ENCODE data around the gene URAD.
"Not testable (repeated sequence)": the region's sequence is repeated elsewhere in the genome, so short reads cannot be mapped to it uniquely, and the experiment has no call there.

Gene URAD

GRCh38 chr13:27969866-27970229 lies 18.6 kb downstream of the URAD start:
- DNase-seq: no peak

DNA sequence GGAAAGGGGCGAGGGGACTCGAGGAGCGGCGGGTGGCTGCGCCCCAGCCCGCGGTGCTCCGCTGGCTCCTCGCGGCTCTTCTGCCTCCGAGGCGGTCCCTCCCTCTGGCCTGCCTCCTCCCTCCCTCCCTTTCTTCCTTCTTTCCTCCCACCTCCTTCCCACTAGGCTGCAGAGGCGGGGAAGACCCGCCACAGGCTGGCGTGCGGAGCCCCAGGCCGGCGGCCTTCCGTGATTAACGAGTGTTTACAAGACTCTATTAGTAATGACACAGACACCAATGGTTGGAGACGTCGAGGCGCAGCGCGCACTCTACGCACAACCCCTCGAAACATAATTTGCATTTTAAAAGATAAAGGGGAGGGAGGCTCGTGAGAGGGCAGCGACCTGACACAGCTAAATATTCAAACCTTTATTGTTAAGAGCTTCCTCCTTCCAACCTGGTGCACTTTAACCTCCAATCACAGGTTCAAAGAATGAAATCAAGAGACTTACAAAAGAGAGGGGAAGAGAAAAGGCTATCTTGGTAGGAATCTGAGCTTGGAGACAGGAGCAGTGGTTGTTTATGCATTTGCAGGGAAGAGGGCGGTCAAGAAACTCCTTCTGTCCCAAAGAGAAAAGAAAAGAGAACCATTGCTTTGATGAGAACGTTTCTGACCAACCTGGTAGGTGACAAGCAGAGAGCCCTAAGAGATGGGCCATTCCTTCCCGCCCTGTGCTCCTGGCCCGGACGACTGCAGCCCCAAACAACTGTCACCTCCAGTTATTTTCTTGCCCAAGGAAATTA lies 19.2 kb downstream of the URAD start, which contains the start of gene CDX2:
CDX2 (minus strand) TSS at position 234 of the 784 bp plus-strand sequence. CDS start 309 bp downstream, outside the sequence.
- DNase-seq: peak; percentile 43

DNA sequence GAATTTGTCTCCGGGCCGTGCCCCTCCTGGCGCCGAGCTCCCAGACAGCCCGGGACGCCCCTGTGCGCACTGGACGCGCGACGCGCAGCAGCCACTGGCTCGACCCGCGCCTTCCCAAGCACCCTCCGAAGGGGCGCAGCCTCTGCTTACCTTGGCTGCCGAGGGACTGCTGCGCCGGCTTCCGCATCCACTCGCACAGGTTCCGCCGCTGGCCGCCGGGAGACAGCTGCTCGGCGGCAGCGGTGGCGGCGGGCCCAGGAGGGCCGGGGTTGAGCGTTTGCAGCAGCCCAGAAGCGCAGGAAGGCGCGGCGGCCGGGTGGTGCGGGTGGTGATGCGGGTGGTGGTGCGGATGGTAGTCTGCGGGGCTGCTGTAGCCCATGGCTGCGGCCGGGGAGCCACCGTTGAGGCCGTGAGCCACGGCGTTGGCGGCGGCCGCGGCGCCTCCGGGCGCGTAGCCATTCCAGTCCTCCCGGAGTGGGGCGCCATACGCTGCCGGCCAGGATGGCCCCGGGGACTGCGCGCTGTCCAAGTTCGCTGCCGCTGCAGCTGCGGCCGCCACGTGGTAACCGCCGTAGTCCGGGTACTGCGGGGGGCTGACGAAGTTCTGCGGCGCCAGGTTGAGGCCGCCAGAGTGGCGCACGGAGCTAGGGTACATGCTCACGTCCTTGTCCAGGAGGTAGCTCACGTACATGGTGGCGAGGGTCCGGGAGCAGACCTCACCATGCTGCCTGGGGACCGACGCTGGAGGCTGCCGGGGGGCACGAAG lies 20.0 kb downstream of the URAD start:
- DNase-seq: peak; percentile 53

- DNase-seq: peak; percentile 43
These were observed 20.7 kb downstream of the URAD start for GRCh38 chr13:27967736-27968315.

DNA sequence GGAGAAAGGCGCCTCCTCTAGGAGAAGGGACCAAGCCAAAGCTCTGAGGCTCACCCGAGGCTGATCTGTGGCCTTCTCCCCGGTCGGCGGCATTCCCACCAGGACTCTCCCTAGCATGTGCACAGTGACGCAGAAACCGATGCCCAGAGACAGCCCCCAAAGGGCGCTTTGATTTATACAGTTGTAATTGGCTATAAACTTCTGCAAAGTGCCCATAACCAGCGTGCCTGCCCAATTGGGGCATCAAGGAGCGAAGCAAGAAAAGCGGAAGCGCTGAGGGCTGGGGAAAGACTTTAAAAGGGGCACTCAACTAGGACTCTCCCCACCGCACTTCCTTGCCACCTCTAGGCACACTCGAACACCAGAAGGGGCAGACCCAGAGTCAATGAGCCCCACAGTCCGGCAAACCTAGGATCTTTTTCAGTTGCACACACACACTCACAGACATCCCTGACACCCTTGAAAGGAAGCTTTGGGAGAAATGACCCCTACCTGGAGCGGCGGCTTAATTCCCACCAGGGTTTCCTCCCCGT lies 21.2 kb downstream of the URAD start:
- DNase-seq: peak; percentile 16

DNA sequence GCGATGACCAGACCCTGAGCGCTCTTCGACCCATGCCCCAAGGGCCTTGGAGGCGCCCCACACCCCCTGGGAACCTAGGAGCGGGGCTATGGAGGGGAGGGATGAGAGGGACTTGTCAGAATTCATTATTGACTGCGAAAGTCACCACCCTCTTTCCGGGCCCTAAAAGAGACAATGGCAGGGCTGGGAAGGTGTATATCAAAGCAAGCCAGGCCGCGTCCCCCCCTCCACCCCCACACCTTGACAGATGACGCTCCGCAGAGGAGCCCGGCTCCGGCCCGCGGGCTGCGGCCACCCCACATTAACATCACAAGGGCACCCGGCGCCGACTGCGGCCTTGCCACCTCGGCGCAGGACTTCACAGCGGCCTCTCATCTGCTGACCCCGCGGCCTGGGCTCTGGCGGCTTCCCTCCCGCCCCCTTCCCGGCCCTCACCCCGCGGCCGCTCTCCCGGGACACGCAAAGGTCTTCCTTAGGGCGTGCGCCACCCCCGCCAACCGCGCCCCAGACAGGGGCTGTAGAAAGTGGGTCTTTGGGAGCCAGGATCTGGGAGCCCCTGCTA lies 21.8 kb downstream of the URAD start:
- peak; percentile 11 for DNase-seq

DNA sequence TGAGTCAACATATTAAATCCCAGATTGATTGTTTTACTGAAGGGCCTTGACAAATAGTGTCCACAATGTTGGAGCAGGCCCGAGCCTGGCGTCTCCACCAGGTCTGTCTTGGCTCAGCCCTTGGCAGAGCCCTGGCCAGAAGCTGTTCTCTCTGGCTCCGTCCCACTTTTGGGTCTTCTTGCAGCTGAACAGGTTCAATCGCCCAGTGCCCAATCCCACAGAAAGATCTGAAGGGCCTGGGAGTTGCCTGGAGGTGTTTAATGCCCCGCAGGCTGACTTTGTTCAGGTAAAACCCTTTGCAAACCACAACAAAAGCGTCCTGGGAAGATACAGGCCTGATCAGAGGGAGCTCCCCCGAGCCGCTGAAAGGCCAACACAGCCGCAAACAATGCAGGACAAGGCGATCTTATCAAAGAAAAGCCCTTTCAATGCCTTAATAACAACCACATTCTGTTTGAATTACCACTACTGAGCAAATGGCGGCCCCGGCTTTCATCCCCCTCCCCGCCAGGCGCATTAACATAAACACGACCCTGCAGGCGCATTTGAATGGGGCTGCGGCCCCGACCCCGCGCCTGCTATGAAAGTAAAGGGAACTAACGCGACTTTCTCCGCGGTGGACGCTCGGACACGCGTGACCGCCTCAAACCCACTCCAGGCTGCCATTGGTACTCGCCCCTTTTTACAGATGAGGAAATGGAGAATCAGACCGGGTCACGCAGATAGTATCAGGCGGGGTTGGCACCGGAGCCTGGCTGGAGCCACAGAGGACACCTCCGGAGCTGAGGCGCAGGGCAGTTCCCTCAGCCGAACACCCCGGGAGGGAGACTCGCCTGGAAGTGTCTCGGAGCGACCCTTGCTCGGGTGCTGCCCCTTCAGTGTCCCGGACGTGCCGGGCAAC lies 22.5 kb downstream of the URAD start:
- peak; percentile 23 for DNase-seq

DNA sequence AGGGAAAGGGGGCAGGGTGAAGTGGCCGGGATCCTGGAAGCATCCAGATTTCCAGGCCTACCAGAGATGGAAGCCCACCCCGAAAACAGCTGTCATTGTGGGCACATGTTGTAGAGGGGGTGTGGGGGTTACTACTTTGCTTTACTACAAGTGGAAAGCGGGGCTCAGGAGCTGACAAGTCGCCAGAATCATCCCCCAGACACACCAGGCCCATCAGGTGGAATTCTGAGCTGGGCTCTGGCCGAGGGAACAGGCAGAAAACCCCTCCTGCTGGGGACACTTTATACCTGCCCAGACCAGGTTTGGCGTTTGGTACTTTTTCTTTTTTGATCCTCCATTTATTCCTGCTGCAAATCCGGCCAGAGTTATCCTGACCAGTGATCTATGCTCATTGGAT lies 23.2 kb downstream of the URAD start:
- no peak for DNase-seq

- peak; percentile 14 for DNase-seq
These were observed 23.7 kb downstream of the URAD start for GRCh38 chr13:27964741-27965323.

DNA sequence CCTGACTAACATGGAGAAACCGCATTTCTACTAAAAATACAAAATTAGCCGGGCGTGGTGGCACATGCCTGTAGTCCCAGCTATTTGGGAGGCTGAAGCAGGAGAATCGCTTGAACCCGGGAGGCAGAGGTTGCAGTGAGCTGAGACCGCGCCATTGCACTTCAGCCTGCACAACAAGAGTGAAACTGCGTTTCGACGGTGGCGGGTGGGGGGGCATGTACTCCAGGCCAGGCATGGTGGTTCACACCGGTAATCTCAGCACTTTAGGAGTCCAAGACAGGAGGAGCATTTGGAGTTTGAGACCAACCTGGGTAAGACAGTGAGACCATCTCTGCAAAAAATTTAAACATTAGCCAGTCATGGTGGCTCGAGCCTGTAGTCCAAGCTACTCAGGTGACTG lies 24.3 kb downstream of the URAD start:
- not testable (repeated sequence) for DNase-seq

GRCh38 chr13:27963491-27963890 lies 25.0 kb downstream of the URAD start:
- no peak for DNase-seq

- DNase-seq: no peak
These were observed 25.5 kb downstream of the URAD start for GRCh38 chr13:27962982-27963381.

DNA sequence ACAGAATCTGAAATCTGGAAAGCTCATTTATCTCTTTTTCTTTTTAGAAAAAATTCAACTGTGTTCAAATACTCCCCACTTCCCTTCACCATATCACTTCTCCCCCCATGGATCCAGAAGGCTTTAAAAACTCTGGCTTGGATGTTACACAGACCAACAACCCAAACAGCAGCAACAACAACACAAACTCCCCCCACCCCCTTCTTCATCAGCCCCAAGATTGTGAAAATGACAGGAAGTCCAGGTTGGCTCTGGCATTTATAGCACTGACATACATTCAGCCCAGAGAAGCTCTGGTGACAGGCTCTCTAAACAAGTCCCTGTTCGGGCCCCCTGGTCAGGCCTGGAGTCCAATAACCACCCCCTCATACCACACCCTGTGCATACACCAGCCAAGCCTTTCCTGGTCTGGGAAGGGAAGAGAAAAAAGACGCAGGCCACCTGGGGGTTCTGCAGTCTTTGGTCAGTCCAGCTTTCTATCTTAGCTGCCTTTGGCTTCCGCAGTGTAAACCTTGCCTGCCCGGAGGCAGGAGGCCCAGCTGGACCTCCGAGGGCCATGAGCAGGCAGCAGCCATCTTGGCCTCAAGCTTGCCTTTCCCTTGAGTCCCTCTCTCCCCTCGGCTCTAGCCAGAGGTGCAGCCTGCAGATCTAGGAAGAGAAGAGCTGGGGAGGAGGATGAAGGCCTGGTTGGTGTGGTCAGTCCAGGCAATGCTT lies 26.2 kb downstream of the URAD start:
- peak; percentile 21 for DNase-seq

DNA sequence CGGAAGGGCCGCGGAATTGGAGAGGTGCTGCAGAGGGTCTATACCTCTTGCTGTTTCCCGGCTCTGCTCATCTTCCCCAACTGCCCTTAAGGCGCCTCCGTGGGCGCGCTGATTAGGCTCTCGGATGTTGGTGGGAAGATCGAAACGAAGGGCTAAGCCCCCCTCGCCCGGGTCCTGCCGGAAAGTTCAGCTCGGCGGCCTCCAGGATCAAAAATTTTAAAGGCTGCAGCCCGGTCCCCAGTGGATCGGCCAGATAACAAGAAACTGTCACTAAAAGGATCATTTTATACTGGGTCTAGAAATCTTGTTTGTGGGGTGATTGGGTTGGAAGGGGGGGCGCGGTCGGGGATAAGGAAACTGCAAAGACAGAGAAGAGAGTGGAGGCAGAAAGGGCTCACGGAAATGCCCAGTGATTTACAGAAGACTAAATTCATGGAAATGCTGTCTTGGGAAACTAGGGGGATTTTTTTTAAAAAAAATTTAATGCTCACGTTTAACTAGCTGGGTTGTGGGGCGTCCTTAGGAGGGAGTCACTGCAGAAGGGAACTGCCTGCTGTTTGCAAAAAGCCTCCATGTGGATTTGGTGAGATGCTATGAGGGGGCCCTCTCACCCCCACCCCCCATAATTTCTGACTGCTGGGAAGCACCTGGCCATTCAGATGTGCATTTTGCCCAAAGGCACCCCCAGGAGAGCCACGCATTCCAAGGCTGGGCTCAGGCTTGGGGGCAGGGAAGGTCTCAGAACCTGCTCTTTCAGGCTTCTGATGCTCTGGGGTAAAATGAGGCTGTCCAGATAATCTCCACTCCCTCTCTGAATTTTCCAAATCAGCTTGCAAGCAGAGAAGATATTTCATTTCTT lies 27.0 kb downstream of the URAD start:
- peak; percentile 33 for DNase-seq

DNA sequence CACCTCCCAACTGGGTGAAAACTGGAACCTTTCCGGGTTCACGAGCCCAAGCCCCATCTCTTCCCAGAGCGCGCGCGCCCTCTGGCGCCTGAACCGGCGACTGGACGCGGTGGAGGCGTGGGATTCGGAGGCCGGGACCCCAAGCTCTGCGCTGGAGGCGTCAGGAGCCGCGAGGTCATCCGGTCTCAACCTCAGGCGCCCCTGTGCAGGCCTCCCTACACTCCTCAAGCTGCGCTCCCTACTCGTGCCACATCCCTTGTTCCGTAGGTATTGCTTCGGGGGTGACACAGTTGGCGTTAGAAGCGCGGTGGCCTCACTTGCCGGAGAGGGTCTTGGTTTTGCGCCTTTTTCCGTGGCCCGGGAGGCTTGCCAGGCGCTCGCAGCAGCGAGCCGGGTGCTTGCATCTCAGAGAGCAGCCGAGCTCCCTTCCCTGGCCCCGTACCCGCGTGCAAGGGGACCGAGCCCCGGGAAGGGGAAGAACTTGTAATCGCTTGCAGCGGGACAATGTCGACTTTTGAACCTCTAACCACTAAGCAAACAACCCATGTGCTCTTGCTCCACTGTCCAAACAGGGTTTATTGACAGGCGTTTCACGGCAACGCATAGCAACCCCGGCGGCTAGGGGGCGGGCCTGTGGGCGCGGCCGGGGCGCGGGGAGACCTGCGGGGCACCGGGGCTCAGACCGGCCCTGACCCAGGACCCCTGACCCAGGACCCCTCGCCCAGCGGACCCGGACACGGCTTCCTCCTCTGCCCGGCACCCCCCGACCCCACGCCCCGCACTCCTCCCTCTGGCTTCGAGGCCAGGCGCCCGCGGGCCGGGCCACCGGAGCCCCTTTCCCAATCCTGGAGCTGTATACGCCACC lies 27.9 kb downstream of the URAD start:
- peak; percentile 78 for DNase-seq

GRCh38 chr13:27959976-27960361 lies 28.5 kb downstream of the URAD start:
- no peak for DNase-seq

GRCh38 chr13:27956576-27957300 lies 31.8 kb downstream of the URAD start:
- DNase-seq: peak; percentile 15

GRCh38 chr13:27955014-27955591 lies 33.4 kb downstream of the URAD start:
- peak; percentile 24 for DNase-seq
